HG03521 (cell line): ENCODE data around the gene ANKRD13B.

Experiments used
- ATAC-seq: cut with Tn5 transposase; IDR thresholded peaks from one replicate; pipeline ENCODE4 v1.9.1; 2021; ENCODE audit warnings: mild to moderate bottlenecking, moderate library complexity; ENCODE audit not compliant: unreplicated experiment

The ANKRD13B gene

GRCh38 chr17:29594519-29595090 lies 1.7 kb downstream of the ANKRD13B start:
- no peak for ATAC-seq

- ATAC-seq = no peak
Measured at GRCh38 chr17:29595107-29595942, 2.4 kb downstream of the ANKRD13B start.

- ATAC-seq = no peak
Measured at GRCh38 chr17:29595943-29596774, 3.2 kb downstream of the ANKRD13B start.

GRCh38 chr17:29596811-29597210 lies 3.9 kb downstream of the ANKRD13B start:
- no peak for ATAC-seq

GRCh38 chr17:29597361-29598172 lies 4.6 kb downstream of the ANKRD13B start:
- ATAC-seq = no peak

- ATAC-seq = no peak
Measured at GRCh38 chr17:29603109-29603674, 10.3 kb downstream of the ANKRD13B start.

- no peak for ATAC-seq
Measured at GRCh38 chr17:29607557-29608195, 14.7 kb downstream of the ANKRD13B start.

GRCh38 chr17:29608986-29609385 lies 16.1 kb downstream of the ANKRD13B start:
- ATAC-seq = no peak

GRCh38 chr17:29610395-29610794 lies 17.5 kb downstream of the ANKRD13B start:
- no peak for ATAC-seq

- ATAC-seq = no peak
Measured at GRCh38 chr17:29611351-29612093, 18.6 kb downstream of the ANKRD13B start.

- no peak for ATAC-seq
Measured at GRCh38 chr17:29612094-29612403, 19.1 kb downstream of the ANKRD13B start.

- no peak for ATAC-seq
Measured at GRCh38 chr17:29612404-29613280, 19.7 kb downstream of the ANKRD13B start.

GRCh38 chr17:29613352-29613837 lies 20.5 kb downstream of the ANKRD13B start:
- ATAC-seq = no peak

- ATAC-seq = no peak
Measured at GRCh38 chr17:29613856-29614255, 20.9 kb downstream of the ANKRD13B start.

GRCh38 chr17:29614349-29615047 lies 21.6 kb downstream of the ANKRD13B start:
- ATAC-seq = no peak

GRCh38 chr17:29615048-29615385 lies 22.1 kb downstream of the ANKRD13B start:
- ATAC-seq = no peak

- no peak for ATAC-seq
Measured at GRCh38 chr17:29615492-29616299, 22.8 kb downstream of the ANKRD13B start.
